Sigmoid colon (tissue), 3 donors: ENCODE results near the gene REST.

Experiments used
- POLR2A ChIP-seq, 2 donors: fragments of 450-650 bp; IDR thresholded peaks; one replicate each; pipeline ENCODE4 v1.6.1; 2016; ENCODE audit warnings: antibody characterized with exemption in 2 of 2, mild to moderate bottlenecking in 2 of 2, moderate library complexity in 2 of 2
- TF ChIP-seq, protein P1 (sequence below), 4 experiments: fragments of 450-650 bp in 3 of 4; fragments of 200-600 bp in 1 of 4; IDR thresholded peaks; one replicate each; pipeline ENCODE4 v1.5.1; 2016 to 2019; ENCODE audit warnings: antibody characterized with exemption in 4 of 4, mild to moderate bottlenecking in 3 of 4, moderate library complexity in 2 of 4

GRCh38 chr4:56976837-56977320, 69.2 kb downstream of the REST start:
- TF ChIP-seq, protein P1, sequence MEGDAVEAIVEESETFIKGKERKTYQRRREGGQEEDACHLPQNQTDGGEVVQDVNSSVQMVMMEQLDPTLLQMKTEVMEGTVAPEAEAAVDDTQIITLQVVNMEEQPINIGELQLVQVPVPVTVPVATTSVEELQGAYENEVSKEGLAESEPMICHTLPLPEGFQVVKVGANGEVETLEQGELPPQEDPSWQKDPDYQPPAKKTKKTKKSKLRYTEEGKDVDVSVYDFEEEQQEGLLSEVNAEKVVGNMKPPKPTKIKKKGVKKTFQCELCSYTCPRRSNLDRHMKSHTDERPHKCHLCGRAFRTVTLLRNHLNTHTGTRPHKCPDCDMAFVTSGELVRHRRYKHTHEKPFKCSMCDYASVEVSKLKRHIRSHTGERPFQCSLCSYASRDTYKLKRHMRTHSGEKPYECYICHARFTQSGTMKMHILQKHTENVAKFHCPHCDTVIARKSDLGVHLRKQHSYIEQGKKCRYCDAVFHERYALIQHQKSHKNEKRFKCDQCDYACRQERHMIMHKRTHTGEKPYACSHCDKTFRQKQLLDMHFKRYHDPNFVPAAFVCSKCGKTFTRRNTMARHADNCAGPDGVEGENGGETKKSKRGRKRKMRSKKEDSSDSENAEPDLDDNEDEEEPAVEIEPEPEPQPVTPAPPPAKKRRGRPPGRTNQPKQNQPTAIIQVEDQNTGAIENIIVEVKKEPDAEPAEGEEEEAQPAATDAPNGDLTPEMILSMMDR (IDR thresholded peaks at IDR 0.05): peak in 1 of 4 experiments; percentile 13
- TF ChIP-seq POLR2A (IDR thresholded peaks at IDR 0.05): no peak
